IPS-15b (cell line): Measurements from ENCODE around the gene MYLK2.

ENCODE experiments used
- H3K27me3 ChIP-seq: one replicate; pipeline ENCODE4 v1.6.1; 2013; ENCODE audit warnings: low read length; ENCODE audit not compliant: control insufficient read depth, insufficient read depth
- H3K36me3 ChIP-seq: one replicate; pipeline ENCODE4 v1.6.1; 2013; ENCODE audit warnings: low read length; ENCODE audit not compliant: control insufficient read depth, insufficient read depth
- H3K4me1 ChIP-seq: one replicate; pipeline ENCODE4 v1.6.1; 2013; ENCODE audit warnings: mild to moderate bottlenecking, low read length; ENCODE audit not compliant: control insufficient read depth, insufficient read depth
- H3K4me3 ChIP-seq: one replicate; pipeline ENCODE4 v1.5.1; 2013; ENCODE audit warnings: low read depth, low read length
- H3K9ac ChIP-seq: one replicate; pipeline ENCODE4 v1.6.1; 2013; ENCODE audit warnings: low read depth, mild to moderate bottlenecking, low read length
- H3K9me3 ChIP-seq: one replicate; pipeline ENCODE4 v1.6.1; 2013; ENCODE audit warnings: mild to moderate bottlenecking, low read length; ENCODE audit not compliant: control insufficient read depth, insufficient read depth

Gene MYLK2

GRCh38 chr20:31849306-31849930 is 30.3 kb downstream of the MYLK2 start:
- Histone ChIP-seq H3K9me3 (no peaks in the 10 kb centered on the region), H3K9ac (no peak overlapping the region), H3K4me3 (peak overlapping the region; percentile 22), H3K4me1 (no peaks in the 10 kb centered on the region), H3K27me3 (peaks cover 45% of the 10 kb centered on the region), H3K36me3 (no peaks in the 10 kb centered on the region)

- Histone ChIP-seq H3K4me3 (no peak overlapping the region), H3K9me3 (no peaks in the 10 kb centered on the region), H3K27me3 (peaks cover 45% of the 10 kb centered on the region)
These were observed 32.2 kb downstream of the MYLK2 start for GRCh38 chr20:31851240-31851955.

GRCh38 chr20:31853481-31853880 is 34.3 kb downstream of the MYLK2 start:
- Histone ChIP-seq H3K9ac (no peak overlapping the region), H3K36me3 (no peaks in the 10 kb centered on the region), H3K9me3 (no peaks in the 10 kb centered on the region), H3K27me3 (peaks cover 45% of the 10 kb centered on the region), H3K4me3 (no peak overlapping the region), H3K4me1 (peaks cover 7% of the 10 kb centered on the region)

More at GRCh38 chr20:31851240-31851955, 32.2 kb downstream of the MYLK2 start:
- Histone ChIP-seq H3K9ac (no peak overlapping the region), H3K4me1 (peaks cover 3% of the 10 kb centered on the region), H3K36me3 (no peaks in the 10 kb centered on the region)

GRCh38 chr20:31856516-31856915 is 37.4 kb downstream of the MYLK2 start:
- Histone ChIP-seq H3K36me3 (no peaks in the 10 kb centered on the region), H3K27me3 (peaks cover 20% of the 10 kb centered on the region), H3K4me1 (peaks cover 13% of the 10 kb centered on the region), H3K9ac (no peak overlapping the region), H3K9me3 (no peaks in the 10 kb centered on the region), H3K4me3 (no peak overlapping the region)

GRCh38 chr20:31857861-31858759 is 39.0 kb downstream of the MYLK2 start:
- peak overlapping the region; percentile 24 for H3K9ac ChIP-seq

GRCh38 chr20:31858760-31859083 is 39.6 kb downstream of the MYLK2 start:
- Histone ChIP-seq H3K9me3 (no peaks in the 10 kb centered on the region), H3K9ac (no peak overlapping the region), H3K4me3 (no peak overlapping the region), H3K36me3 (no peaks in the 10 kb centered on the region), H3K4me1 (peaks cover 13% of the 10 kb centered on the region), H3K27me3 (peaks cover 12% of the 10 kb centered on the region)

More at GRCh38 chr20:31857861-31858759, 39.0 kb downstream of the MYLK2 start:
- Histone ChIP-seq H3K4me3 (no peak overlapping the region), H3K4me1 (peaks cover 13% of the 10 kb centered on the region), H3K9me3 (no peaks in the 10 kb centered on the region), H3K36me3 (no peaks in the 10 kb centered on the region), H3K27me3 (peaks cover 12% of the 10 kb centered on the region)

GRCh38 chr20:31859266-31859997 is 40.3 kb downstream of the MYLK2 start:
- Histone ChIP-seq H3K4me1 (peaks cover 13% of the 10 kb centered on the region), H3K9me3 (no peaks in the 10 kb centered on the region), H3K9ac (no peak overlapping the region), H3K4me3 (no peak overlapping the region), H3K36me3 (no peaks in the 10 kb centered on the region), H3K27me3 (peaks cover 12% of the 10 kb centered on the region)

- H3K4me1 ChIP-seq, result peaks cover 13% of the 10 kb centered on the region
- peak overlapping the region; percentile 79 for H3K4me3 ChIP-seq
- peaks cover 12% of the 10 kb centered on the region for H3K27me3 ChIP-seq
- H3K36me3 ChIP-seq, result no peaks in the 10 kb centered on the region
- H3K9me3 ChIP-seq, result no peaks in the 10 kb centered on the region
- no peak overlapping the region for H3K9ac ChIP-seq
These were observed 40.8 kb downstream of the MYLK2 start for GRCh38 chr20:31859998-31860380.

- no peaks in the 10 kb centered on the region for H3K9me3 ChIP-seq
- peaks cover 12% of the 10 kb centered on the region for H3K27me3 ChIP-seq
- no peaks in the 10 kb centered on the region for H3K36me3 ChIP-seq
- peak overlapping the region; percentile 79 for H3K4me3 ChIP-seq
- no peak overlapping the region for H3K9ac ChIP-seq
- peaks cover 13% of the 10 kb centered on the region for H3K4me1 ChIP-seq
These were observed 41.4 kb downstream of the MYLK2 start for GRCh38 chr20:31860390-31861134.

GRCh38 chr20:31861135-31861384 is 41.9 kb downstream of the MYLK2 start:
- Histone ChIP-seq H3K4me1 (peaks cover 13% of the 10 kb centered on the region), H3K27me3 (peaks cover 12% of the 10 kb centered on the region), H3K36me3 (no peaks in the 10 kb centered on the region), H3K9ac (no peak overlapping the region), H3K4me3 (peak overlapping the region; percentile 79), H3K9me3 (no peaks in the 10 kb centered on the region)
